ENCODE results near the gene HIP1R. TPM values are rescaled to one million over a fixed set of nuclear protein-coding genes. Genes with fewer than 3 reads are reported as not detected.
"Not testable (repeated sequence)": the region's sequence is repeated elsewhere in the genome, so short reads cannot be mapped to it uniquely, and the experiment has no call there.

The HIP1R gene
- total RNA-seq, 1 experiment from 2014 or later: 131 TPM

- DNase-seq (ENCODE audit: low spot score): peak; percentile 87
These were observed 36.9 kb downstream of the HIP1R start for GRCh38 chr12:122871851-122872780.

GRCh38 chr12:122872815-122873361, 37.6 kb downstream of the HIP1R start:
- DNase-seq (ENCODE audit: low spot score): no peak

GRCh38 chr12:122873540-122873939, 38.3 kb downstream of the HIP1R start:
- DNase-seq (ENCODE audit: low spot score): no peak

- no peak for DNase-seq (ENCODE audit: low spot score)
These were observed 38.8 kb downstream of the HIP1R start for GRCh38 chr12:122874081-122874480.

GRCh38 chr12:122875590-122876220, 40.4 kb downstream of the HIP1R start:
- no peak for DNase-seq (ENCODE audit: low spot score)

GRCh38 chr12:122876281-122876680, 41.0 kb downstream of the HIP1R start:
- not testable (repeated sequence) for DNase-seq (ENCODE audit: low spot score)

- DNase-seq (ENCODE audit: low spot score): no peak
These were observed 41.5 kb downstream of the HIP1R start for GRCh38 chr12:122876731-122877130.

GRCh38 chr12:122878780-122879612, 43.7 kb downstream of the HIP1R start:
- no peak for DNase-seq (ENCODE audit: low spot score)

- no peak for DNase-seq (ENCODE audit: low spot score)
These were observed 45.0 kb downstream of the HIP1R start for GRCh38 chr12:122880155-122880667.

- no peak for DNase-seq (ENCODE audit: low spot score)
These were observed 45.4 kb downstream of the HIP1R start for GRCh38 chr12:122880668-122881067.

- DNase-seq (ENCODE audit: low spot score): no peak
These were observed 47.8 kb downstream of the HIP1R start for GRCh38 chr12:122882908-122883558.

- DNase-seq (ENCODE audit: low spot score): no peak
These were observed 49.0 kb downstream of the HIP1R start for GRCh38 chr12:122884091-122884826.

GRCh38 chr12:122884860-122885259, 49.6 kb downstream of the HIP1R start:
- no peak for DNase-seq (ENCODE audit: low spot score)

GRCh38 chr12:122886161-122886560, 50.9 kb downstream of the HIP1R start:
- no peak for DNase-seq (ENCODE audit: low spot score)

- peak; percentile 85 for DNase-seq (ENCODE audit: low spot score)
These were observed 51.9 kb downstream of the HIP1R start for GRCh38 chr12:122886851-122887818.

GRCh38 chr12:122887819-122888212, 52.6 kb downstream of the HIP1R start:
- no peak for DNase-seq (ENCODE audit: low spot score)

GRCh38 chr12:122888232-122888752, 53.0 kb downstream of the HIP1R start:
- DNase-seq (ENCODE audit: low spot score): peak; percentile 97

- DNase-seq (ENCODE audit: low spot score): no peak
These were observed 54.7 kb downstream of the HIP1R start for GRCh38 chr12:122889761-122890520.

All from HT-29 (cell line).